HepG2 (cell line): ENCODE measurements around the gene LHB. TPM values are rescaled to one million over a fixed set of nuclear protein-coding genes. Genes with fewer than 3 reads are reported as not detected.

Experiments used
- KLF9 ChIP-seq: IDR thresholded peaks from 2 replicates; pipeline ENCODE4 v1.6.1; 2016; ENCODE audit warnings: low read depth
- NAIF1 ChIP-seq: sonication (generic); formaldehyde crosslinking; IDR thresholded peaks from 2 replicates; pipeline ENCODE4 v1.5.0; 2020; ENCODE audit warnings: mild to moderate bottlenecking, missing genetic modification reagents, borderline replicate concordance
- REL ChIP-seq: sonication (generic); formaldehyde crosslinking; conservative IDR thresholded peaks from 2 replicates; pipeline ENCODE4 v1.8.0; 2022; ENCODE audit warnings: mild to moderate bottlenecking, missing genetic modification reagents, moderate library complexity
- RFX5 ChIP-seq: IDR thresholded peaks from 2 replicates; pipeline ENCODE4 v1.6.1; 2011; ENCODE audit warnings: low read depth, low read length, improper control_type of control experiment
- SALL2 ChIP-seq: sonication (generic); formaldehyde crosslinking; IDR thresholded peaks from 2 replicates; pipeline ENCODE4 v1.8.1; 2023; ENCODE audit warnings: mild to moderate bottlenecking, missing genetic modification reagents, inconsistent platforms
- SATB2 ChIP-seq: sonication (generic); formaldehyde crosslinking; IDR thresholded peaks from 2 replicates; pipeline ENCODE4 v1.5.0; 2020; ENCODE audit warnings: missing genetic modification reagents
- SMYD3 ChIP-seq: sonication (generic); formaldehyde crosslinking; IDR thresholded peaks from 2 replicates; pipeline ENCODE4 v1.8.1; 2023; ENCODE audit warnings: mild to moderate bottlenecking, missing genetic modification reagents
- SRSF9 ChIP-seq: fragments of 200-400 bp; formaldehyde crosslinking; IDR thresholded peaks from 2 replicates; pipeline ENCODE4 v1.6.1; 2018; ENCODE audit warnings: borderline replicate concordance, mild to moderate bottlenecking, low read depth, low read length; ENCODE audit not compliant: insufficient read depth, poor library complexity, severe bottlenecking
- ZNF12 ChIP-seq: sonication (generic); formaldehyde crosslinking; IDR thresholded peaks from 2 replicates; pipeline ENCODE4 v1.5.0; 2020; ENCODE audit warnings: missing genetic modification reagents
- ZNF205 ChIP-seq: IDR thresholded peaks from 2 replicates; pipeline ENCODE4 v1.6.1; 2018; ENCODE audit warnings: missing biosample characterization, missing genetic modification reagents
- ZNF563 ChIP-seq: sonication (generic); formaldehyde crosslinking; IDR thresholded peaks from 2 replicates; pipeline ENCODE4 v1.8.0; 2022; ENCODE audit warnings: mild to moderate bottlenecking, moderate library complexity, missing genetic modification reagents
- ZNF883 ChIP-seq: sonication (generic); formaldehyde crosslinking; IDR thresholded peaks from 2 replicates; pipeline ENCODE4 v1.5.1; 2020; ENCODE audit warnings: mild to moderate bottlenecking, missing genetic modification reagents; ENCODE audit errors: not compliant biosample characterization
- ZSCAN29 ChIP-seq: sonication (generic); formaldehyde crosslinking; conservative IDR thresholded peaks from 2 replicates; pipeline ENCODE4 v1.4.0; 2020; ENCODE audit warnings: mild to moderate bottlenecking, missing genetic modification reagents
- polyA plus RNA-seq, 8 experiments: library from polyadenylated mRNA; depleted of rRNA in 3 of 8; stranded (reverse) in 7 of 8; unstranded in 1 of 8; fragments of >200 nt; fragmentation: Illumina TruSeq in 4 of 8; extraction: Trizol in 4 of 8; gene quantifications; 2 replicates each; pipeline versions ENCODE4 v1.2.1 to v1.2.3, GENCODE V29; 2011 to 2016; ENCODE audit warnings: low read depth in 4 of 8, missing spikeins in 1 of 8, mixed read lengths in 1 of 8; ENCODE audit not compliant: insufficient read depth in 1 of 8
- total RNA-seq, 5 experiments: library from RNA; depleted of rRNA; stranded (reverse); fragments of >200 nt; fragmentation: Illumina TruSeq; extraction: Trizol; gene quantifications; 2 replicates each; pipeline ENCODE4 v1.2.3, GENCODE V29; 2016; ENCODE audit warnings: low read depth in 1 of 5
- TF ChIP-seq, protein P1 (sequence below): sonication (generic); formaldehyde crosslinking; IDR thresholded peaks from 2 replicates; pipeline ENCODE4 v1.5.0; 2020; ENCODE audit warnings: mild to moderate bottlenecking, missing genetic modification reagents
- TF ChIP-seq, protein P2 (sequence below), 2 experiments: sonication (generic) in 1 of 2; formaldehyde crosslinking in 1 of 2; IDR thresholded peaks; 2 replicates each; pipeline versions ENCODE4 v1.5.1 to v1.6.1; 2011 to 2020; ENCODE audit warnings: borderline replicate concordance in 1 of 2, low read depth in 1 of 2, low read length in 1 of 2, mild to moderate bottlenecking in 1 of 2, missing genetic modification reagents in 1 of 2, moderate library complexity in 1 of 2
- TF ChIP-seq, protein P3 (sequence below): sonication (generic); formaldehyde crosslinking; IDR thresholded peaks from 2 replicates; pipeline ENCODE4 v1.8.1; 2023; ENCODE audit warnings: mild to moderate bottlenecking, missing genetic modification reagents
- TF ChIP-seq, protein P4 (sequence below): fragments of 450-650 bp; IDR thresholded peaks from 2 replicates; pipeline ENCODE4 v1.6.1; 2017
- TF ChIP-seq, protein P5 (sequence below): sonication (generic); formaldehyde crosslinking; conservative IDR thresholded peaks from 2 replicates; pipeline ENCODE4 v1.4.0; 2020; ENCODE audit warnings: missing genetic modification reagents
- TF ChIP-seq, protein P6 (sequence below): IDR thresholded peaks from 2 replicates; pipeline ENCODE4 v1.6.1; 2016; ENCODE audit warnings: low read depth, borderline replicate concordance
- TF ChIP-seq, protein P7 (sequence below): sonication (generic); formaldehyde crosslinking; IDR thresholded peaks from 2 replicates; pipeline ENCODE4 v1.4.0; 2020; ENCODE audit warnings: mild to moderate bottlenecking, missing genetic modification reagents

LHB gene
- total and polyA plus RNA-seq, 2 of the 13 experiments (the other 11 are each of a cell fraction or from before 2014, with no cell fraction given) = not detected

DNA sequence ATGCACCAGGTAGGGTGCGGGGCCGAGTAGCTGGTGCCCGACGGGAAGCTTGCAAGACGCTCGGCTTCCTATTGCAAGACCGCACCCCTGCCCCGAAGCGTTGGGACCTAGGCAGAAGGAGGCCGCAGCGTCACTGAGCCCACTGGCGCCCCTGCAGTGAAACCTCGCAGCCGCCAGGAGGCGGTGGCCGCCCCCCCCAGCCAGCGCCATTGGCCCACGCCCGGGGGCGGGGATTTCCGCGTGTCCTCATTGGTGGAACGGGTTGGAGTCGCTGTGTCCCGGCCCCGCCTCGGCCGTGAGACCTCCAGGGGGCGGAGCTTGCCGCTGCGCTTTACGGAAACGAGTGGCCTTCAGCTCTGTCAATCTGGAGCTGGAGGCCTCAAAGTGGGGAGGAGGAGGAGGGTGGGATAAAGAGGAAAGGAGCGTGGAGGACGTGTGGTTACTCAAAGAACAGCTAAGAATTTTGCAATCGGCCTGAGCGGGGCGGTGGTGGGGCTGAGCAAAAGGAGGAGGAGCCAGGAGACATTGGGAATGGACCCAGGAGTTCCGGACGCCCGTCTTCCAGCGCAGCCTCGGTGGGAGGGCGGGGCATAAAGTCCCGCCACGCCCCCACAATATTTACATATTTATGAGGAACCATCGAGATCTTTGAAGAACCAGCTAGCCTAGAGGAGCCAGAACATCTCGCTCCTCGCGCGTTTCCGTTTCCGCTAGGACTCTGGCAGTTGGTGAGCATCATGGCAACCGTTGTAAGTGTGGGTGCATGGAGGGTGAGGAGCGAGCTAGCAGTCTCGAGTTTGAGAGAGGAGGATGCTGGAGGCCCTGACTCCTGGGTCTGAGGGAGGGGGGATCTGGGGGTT, 23.5 kb downstream of the LHB start, which contains the start of the genes GYS1 and RUVBL2 (continued):
- TF ChIP-seq, protein P1, sequence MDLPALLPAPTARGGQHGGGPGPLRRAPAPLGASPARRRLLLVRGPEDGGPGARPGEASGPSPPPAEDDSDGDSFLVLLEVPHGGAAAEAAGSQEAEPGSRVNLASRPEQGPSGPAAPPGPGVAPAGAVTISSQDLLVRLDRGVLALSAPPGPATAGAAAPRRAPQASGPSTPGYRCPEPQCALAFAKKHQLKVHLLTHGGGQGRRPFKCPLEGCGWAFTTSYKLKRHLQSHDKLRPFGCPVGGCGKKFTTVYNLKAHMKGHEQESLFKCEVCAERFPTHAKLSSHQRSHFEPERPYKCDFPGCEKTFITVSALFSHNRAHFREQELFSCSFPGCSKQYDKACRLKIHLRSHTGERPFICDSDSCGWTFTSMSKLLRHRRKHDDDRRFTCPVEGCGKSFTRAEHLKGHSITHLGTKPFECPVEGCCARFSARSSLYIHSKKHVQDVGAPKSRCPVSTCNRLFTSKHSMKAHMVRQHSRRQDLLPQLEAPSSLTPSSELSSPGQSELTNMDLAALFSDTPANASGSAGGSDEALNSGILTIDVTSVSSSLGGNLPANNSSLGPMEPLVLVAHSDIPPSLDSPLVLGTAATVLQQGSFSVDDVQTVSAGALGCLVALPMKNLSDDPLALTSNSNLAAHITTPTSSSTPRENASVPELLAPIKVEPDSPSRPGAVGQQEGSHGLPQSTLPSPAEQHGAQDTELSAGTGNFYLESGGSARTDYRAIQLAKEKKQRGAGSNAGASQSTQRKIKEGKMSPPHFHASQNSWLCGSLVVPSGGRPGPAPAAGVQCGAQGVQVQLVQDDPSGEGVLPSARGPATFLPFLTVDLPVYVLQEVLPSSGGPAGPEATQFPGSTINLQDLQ (CRISPR knock-in tag) = no peak
- TF ChIP-seq ZSCAN29 (CRISPR knock-in tag) (no peak), ZNF205 (CRISPR knock-in tag) (peak; percentile 9; the same call in 1 of the 2 replicates), NAIF1 (CRISPR knock-in tag) (no peak), ZNF563 (CRISPR knock-in tag) (peak; percentile 41; the same call in 1 of the 2 replicates), SALL2 (CRISPR knock-in tag) (no peak; the same call in 1 of the 2 replicates), REL (CRISPR knock-in tag) (peak; percentile 84), KLF9 (CRISPR knock-in tag) (no peak), SATB2 (no peak), ZNF12 (no peak), RFX5 (peak; percentile 62), ZNF883 (CRISPR knock-in tag) (peak; percentile 21), SMYD3 (no peak; the same call in 1 of the 2 replicates), SRSF9 (no peak)
- TF ChIP-seq, protein P2, sequence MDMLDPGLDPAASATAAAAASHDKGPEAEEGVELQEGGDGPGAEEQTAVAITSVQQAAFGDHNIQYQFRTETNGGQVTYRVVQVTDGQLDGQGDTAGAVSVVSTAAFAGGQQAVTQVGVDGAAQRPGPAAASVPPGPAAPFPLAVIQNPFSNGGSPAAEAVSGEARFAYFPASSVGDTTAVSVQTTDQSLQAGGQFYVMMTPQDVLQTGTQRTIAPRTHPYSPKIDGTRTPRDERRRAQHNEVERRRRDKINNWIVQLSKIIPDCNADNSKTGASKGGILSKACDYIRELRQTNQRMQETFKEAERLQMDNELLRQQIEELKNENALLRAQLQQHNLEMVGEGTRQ (IDR thresholded peaks at IDR 0.05; ENCODE audit: low read depth, low read length) = no peak
- TF ChIP-seq, protein P2 (CRISPR knock-in tag; IDR thresholded peaks at IDR 0.05; ENCODE audit: borderline replicate concordance) = no peak
- TF ChIP-seq, protein P3, sequence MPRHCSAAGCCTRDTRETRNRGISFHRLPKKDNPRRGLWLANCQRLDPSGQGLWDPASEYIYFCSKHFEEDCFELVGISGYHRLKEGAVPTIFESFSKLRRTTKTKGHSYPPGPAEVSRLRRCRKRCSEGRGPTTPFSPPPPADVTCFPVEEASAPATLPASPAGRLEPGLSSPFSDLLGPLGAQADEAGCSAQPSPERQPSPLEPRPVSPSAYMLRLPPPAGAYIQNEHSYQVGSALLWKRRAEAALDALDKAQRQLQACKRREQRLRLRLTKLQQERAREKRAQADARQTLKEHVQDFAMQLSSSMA = no peak
- TF ChIP-seq, protein P4, sequence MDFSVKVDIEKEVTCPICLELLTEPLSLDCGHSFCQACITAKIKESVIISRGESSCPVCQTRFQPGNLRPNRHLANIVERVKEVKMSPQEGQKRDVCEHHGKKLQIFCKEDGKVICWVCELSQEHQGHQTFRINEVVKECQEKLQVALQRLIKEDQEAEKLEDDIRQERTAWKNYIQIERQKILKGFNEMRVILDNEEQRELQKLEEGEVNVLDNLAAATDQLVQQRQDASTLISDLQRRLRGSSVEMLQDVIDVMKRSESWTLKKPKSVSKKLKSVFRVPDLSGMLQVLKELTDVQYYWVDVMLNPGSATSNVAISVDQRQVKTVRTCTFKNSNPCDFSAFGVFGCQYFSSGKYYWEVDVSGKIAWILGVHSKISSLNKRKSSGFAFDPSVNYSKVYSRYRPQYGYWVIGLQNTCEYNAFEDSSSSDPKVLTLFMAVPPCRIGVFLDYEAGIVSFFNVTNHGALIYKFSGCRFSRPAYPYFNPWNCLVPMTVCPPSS = no peak
- TF ChIP-seq, protein P5, sequence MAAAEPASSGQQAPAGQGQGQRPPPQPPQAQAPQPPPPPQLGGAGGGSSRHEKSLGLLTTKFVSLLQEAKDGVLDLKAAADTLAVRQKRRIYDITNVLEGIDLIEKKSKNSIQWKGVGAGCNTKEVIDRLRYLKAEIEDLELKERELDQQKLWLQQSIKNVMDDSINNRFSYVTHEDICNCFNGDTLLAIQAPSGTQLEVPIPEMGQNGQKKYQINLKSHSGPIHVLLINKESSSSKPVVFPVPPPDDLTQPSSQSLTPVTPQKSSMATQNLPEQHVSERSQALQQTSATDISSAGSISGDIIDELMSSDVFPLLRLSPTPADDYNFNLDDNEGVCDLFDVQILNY (CRISPR knock-in tag) = peak; percentile 39; the same call in 1 of the 2 replicates
- TF ChIP-seq, protein P6, sequence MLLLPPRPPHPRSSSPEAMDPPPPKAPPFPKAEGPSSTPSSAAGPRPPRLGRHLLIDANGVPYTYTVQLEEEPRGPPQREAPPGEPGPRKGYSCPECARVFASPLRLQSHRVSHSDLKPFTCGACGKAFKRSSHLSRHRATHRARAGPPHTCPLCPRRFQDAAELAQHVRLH (CRISPR knock-in tag) = no peak
- TF ChIP-seq, protein P7, sequence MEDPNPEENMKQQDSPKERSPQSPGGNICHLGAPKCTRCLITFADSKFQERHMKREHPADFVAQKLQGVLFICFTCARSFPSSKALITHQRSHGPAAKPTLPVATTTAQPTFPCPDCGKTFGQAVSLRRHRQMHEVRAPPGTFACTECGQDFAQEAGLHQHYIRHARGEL (CRISPR knock-in tag) = no peak
